ENCODE data around the gene PACRG.

The PACRG gene

GRCh38 chr6:163021054-163021453 lies 293.3 kb downstream of the PACRG start:
- DNase-seq = no peak

GRCh38 chr6:163023700-163024099 lies 295.9 kb downstream of the PACRG start:
- no peak for DNase-seq

DNA sequence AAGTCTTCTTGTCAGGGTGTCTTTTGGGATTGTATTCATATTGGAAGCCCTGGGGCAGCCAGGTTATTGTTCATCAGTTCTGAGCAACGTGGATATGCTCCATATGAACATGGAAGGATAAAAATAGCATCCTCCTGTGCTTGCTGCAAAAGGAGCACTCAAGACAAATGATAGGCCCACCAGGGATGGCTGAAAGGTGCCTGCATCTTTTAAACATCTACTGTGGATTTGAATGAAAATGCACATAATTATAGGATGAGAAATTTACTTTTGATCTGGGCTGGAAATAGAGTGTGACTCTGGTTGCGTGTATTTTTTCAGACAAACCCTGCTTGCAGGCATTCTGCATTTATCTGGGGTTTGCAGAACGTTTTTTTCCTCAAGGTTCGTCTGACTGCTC lies 299.1 kb downstream of the PACRG start:
- DNase-seq = no peak

GRCh38 chr6:163030980-163031379 lies 303.2 kb downstream of the PACRG start:
- DNase-seq = no peak

DNA sequence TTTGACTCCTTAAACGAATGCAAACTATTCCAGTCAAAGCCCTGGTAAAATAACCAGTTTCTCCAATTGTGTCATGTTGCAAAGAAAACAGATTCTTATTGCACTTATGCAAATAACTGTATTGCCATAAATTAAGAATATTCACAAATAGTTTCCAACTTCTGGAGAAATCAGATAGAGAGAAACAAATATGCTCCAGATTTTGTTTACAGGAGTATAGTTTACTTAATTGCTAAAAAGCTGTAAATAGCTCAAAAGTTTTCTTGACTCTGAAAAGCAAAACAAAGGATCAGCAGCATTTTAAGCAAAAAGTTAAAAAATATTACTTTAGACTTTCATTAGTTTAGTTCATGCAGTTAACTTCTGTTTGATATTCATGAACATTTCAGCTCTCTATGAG lies 304.2 kb downstream of the PACRG start:
- no peak for DNase-seq

- no peak for DNase-seq
Observed at GRCh38 chr6:163036160-163036645, 308.4 kb downstream of the PACRG start.

GRCh38 chr6:163038317-163038716 lies 310.5 kb downstream of the PACRG start:
- DNase-seq = no peak

GRCh38 chr6:163048345-163048744 lies 320.6 kb downstream of the PACRG start:
- no peak for DNase-seq

DNA sequence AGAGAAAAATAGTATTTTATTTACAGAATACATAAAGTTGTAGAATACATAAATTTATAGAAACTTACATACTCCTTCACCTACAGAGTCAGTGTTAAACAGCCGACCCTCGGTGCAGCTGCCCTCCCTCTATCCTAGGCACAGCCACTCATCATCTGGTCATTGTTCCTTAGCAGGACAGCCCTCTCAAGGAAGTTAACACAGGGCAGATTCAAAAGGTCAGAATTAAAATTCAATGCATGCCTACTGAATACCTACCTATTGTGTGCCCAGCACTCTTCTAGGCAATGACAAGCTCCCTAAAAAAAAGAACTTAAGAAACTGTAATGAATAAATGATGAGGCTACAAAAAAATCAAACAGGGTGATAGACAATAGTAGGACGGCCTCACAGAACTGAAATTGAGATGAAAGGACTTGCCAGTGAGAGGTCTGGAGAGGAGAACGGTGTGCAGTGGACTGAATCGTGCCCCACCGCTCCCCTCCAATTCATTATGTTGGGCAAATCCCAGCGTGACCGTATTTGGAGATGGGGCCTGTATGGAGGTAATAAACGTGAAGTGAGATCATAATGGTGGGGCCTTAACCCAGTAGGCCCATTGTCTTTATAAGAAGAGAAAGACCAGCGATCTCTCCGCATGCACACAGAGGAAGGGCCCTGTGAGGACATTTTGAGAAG lies 326.0 kb downstream of the PACRG start:
- DNase-seq = no peak

DNA sequence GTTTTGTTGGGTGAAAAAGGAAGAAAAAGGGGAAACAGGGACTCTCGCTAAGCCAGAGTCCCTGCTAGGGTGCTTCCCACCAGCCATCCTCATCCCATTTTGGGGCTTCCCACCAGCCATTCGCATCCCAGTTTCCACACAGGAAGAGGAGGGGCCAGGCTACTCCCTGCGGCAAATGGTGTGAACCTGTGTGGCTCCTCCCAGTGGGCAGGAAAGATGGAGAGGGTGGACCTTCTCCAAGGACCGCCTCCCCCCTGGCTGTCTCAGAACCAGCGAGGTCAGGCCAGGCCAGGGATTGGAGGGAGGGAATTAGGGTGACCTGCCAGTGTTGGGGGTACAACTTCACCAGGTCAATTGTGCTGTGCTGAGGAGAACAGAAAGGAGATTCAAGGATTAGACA lies 326.9 kb downstream of the PACRG start:
- no peak for DNase-seq

- no peak for DNase-seq
Observed at GRCh38 chr6:163057260-163057659, 329.5 kb downstream of the PACRG start.

GRCh38 chr6:163062790-163063189 lies 335.0 kb downstream of the PACRG start:
- DNase-seq = no peak

DNA sequence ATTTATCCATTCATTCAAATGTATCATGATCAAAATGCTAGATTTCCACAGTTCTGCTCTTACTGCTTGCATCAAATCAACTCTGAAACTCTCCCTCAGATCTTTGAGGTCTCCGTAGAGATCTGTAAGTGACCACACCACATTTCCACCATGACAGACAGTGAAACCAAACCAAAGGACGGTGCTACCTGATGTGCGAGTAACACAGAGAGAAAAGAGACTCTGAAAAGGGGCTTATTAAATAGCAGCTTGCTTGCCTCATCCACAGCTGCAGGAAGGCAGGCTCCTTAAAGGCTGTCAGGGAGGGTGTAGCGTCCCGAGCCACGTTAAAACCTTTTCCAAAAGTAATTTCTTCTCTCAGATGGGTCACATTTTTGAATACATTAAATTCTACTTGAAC lies 335.8 kb downstream of the PACRG start:
- no peak for DNase-seq

DNA sequence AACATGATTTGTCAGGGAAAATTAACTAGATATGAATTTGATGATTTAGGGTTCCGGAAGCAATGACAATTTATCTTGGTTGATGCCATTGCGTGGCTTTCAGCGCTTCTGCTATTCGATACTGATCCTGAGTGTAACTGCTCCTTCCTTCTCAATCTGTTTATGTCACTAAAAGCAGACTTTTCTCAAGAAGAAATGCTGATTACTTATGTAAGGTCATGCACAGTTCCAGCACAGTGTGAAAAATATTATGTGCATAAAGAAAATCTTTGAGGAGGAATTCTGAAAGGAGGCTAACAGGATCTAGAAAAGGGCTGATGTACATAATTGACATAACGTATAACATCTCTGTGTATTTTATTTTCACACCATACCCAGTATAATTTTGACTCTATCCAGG lies 336.6 kb downstream of the PACRG start:
- no peak for DNase-seq

DNA sequence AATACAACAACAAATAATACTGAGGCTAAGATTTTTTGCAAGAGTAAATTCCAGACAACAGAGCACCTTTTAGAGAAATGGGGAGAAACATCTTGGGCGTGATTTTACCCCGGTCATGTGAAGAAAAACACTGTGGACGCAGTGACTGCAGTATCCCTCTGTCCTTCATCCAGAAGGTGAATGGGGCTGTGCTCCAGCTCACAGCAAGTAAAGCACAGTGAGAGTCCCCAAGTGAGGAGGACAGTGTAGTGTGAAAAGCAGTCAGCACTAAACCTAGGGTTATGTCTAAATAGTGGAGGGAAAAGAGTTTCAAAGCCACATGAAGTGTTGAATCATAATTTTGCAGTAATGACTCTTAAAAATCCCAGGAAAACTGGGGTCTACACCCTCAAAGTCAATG lies 338.4 kb downstream of the PACRG start:
- no peak for DNase-seq

- no peak for DNase-seq
Observed at GRCh38 chr6:163077134-163077533, 349.4 kb downstream of the PACRG start.

GRCh38 chr6:163078712-163079111 lies 350.9 kb downstream of the PACRG start:
- no peak for DNase-seq

- no peak for DNase-seq
Observed at GRCh38 chr6:163080228-163080627, 352.5 kb downstream of the PACRG start.

- DNase-seq = no peak
Observed at GRCh38 chr6:163083141-163083540, 355.4 kb downstream of the PACRG start.

- no peak for DNase-seq
Observed at GRCh38 chr6:163085426-163085825, 357.7 kb downstream of the PACRG start.

- DNase-seq = no peak
Observed at GRCh38 chr6:163085861-163086623, 358.3 kb downstream of the PACRG start.

- no peak for DNase-seq
Observed at GRCh38 chr6:163086624-163086920, 358.8 kb downstream of the PACRG start.

GRCh38 chr6:163087981-163088380 lies 360.2 kb downstream of the PACRG start:
- no peak for DNase-seq

GRCh38 chr6:163092876-163093275 lies 365.1 kb downstream of the PACRG start:
- no peak for DNase-seq

DNA sequence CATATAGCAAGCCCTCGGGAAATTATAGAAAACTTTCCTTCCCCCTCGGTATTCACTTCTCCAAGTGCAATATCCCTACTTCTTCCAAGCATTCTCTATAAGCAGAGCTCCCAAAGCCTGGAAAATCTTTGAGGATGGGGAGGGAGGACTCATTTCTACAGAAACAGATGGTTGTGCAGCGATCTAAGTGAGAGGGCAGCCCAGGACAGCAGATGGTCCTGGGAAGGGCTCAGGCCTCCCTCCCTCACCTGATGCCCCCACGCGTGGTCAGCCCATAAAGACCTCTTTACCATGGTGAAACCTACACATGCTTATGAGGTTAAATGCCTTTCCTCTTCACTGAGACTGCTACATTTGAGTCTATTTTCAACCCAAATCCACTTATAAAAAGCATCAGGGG lies 367.1 kb downstream of the PACRG start:
- DNase-seq = no peak
